PFSK-1 (cell line): ENCODE measurements around the gene SCNN1G.

Source experiments
- FOXP2 ChIP-seq: optimal IDR thresholded peaks from 2 replicates; pipeline ENCODE3; 2011; ENCODE audit warnings: borderline replicate concordance, control low read depth, inconsistent platforms; ENCODE audit not compliant: insufficient read depth; ENCODE audit errors: extremely low read length, extremely low read depth
- POLR2AphosphoS5 ChIP-seq: IDR thresholded peaks from 2 replicates; pipeline ENCODE4 v1.6.1; 2012; ENCODE audit warnings: low read depth, mild to moderate bottlenecking, control low read depth, low read length, moderate library complexity
- SIN3A ChIP-seq: IDR thresholded peaks from 2 replicates; pipeline ENCODE4 v1.6.1; 2012; ENCODE audit warnings: mild to moderate bottlenecking, low read length, moderate library complexity, borderline replicate concordance; ENCODE audit not compliant: insufficient read depth
- TAF1 ChIP-seq: IDR thresholded peaks from 2 replicates; pipeline ENCODE4 v1.6.1; 2012; ENCODE audit warnings: low read length, control low read depth, borderline replicate concordance; ENCODE audit not compliant: insufficient read depth
- TF ChIP-seq, protein P1 (sequence below), 2 experiments: IDR thresholded peaks; 2 replicates each; pipeline versions ENCODE4 v1.6.1 to v1.8.0; 2011 to 2012; ENCODE audit warnings: low read depth in 2 of 2, low read length in 2 of 2, control low read depth in 1 of 2, inconsistent platforms in 1 of 2, mild to moderate bottlenecking in 1 of 2, moderate library complexity in 1 of 2; ENCODE audit not compliant: insufficient read depth in 1 of 2

Gene SCNN1G

DNA sequence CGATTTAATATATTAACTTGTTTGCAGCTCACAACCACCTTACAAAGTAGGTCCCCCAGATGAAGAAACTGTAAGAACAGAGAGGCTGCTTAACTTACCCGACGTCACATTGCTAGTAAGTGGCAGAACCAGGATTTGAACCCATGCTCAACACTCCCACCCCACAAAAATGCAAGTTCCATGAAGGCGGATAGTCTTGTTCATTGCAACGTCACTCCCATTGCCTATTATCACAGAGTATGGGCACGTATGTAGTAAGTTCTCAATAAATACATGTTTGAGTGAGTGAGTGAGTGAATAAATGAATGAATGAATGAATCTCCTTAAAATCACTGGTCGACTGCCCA lies 34.4 kb upstream of the SCNN1G start:
- TF ChIP-seq SIN3A (no peak), POLR2AphosphoS5 (no peak), FOXP2 (no peak), TAF1 (no peak)
- TF ChIP-seq, protein P1, sequence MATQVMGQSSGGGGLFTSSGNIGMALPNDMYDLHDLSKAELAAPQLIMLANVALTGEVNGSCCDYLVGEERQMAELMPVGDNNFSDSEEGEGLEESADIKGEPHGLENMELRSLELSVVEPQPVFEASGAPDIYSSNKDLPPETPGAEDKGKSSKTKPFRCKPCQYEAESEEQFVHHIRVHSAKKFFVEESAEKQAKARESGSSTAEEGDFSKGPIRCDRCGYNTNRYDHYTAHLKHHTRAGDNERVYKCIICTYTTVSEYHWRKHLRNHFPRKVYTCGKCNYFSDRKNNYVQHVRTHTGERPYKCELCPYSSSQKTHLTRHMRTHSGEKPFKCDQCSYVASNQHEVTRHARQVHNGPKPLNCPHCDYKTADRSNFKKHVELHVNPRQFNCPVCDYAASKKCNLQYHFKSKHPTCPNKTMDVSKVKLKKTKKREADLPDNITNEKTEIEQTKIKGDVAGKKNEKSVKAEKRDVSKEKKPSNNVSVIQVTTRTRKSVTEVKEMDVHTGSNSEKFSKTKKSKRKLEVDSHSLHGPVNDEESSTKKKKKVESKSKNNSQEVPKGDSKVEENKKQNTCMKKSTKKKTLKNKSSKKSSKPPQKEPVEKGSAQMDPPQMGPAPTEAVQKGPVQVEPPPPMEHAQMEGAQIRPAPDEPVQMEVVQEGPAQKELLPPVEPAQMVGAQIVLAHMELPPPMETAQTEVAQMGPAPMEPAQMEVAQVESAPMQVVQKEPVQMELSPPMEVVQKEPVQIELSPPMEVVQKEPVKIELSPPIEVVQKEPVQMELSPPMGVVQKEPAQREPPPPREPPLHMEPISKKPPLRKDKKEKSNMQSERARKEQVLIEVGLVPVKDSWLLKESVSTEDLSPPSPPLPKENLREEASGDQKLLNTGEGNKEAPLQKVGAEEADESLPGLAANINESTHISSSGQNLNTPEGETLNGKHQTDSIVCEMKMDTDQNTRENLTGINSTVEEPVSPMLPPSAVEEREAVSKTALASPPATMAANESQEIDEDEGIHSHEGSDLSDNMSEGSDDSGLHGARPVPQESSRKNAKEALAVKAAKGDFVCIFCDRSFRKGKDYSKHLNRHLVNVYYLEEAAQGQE (IDR thresholded peaks at IDR 0.05; ENCODE audit: insufficient read depth in 1 of 2, low read depth in 2 of 2, low read length in 2 of 2): no peak

DNA sequence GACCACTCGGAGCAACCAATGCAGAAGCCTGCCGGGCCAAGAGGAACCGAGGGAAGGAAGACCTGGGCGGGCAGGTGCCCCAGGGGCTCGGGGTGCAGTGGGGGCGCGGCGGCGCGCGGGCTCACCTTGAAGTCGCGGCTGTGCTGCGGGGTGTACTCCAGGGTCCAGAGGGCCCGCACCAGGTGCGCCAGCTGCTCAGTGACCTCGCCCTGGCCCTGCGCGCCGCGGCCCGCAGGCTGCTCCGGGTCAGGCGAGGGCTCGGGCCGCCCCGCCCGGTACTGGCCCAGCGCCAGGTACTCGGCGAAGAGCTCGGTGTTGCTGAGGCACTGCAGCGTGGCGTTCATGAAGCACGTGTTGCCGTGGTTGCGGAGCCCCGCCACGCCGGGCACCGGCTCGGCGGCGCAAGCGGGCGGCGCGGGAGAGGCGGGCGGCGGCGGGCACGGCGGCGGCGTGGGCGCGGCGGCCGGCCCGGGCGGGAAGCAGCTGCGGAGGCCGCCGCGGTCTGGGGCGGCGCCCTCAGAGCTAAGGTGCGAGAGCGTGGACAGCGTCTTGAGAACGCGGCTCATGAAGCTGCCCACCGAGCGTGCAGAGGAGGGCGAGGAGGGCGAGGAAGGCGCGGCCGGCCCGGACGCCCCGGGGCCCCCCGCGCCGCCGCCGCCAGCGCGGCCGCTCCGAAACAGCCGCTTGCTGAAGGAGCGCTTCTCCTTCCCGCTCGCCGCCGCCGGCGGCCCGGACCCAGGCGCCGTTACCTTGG lies 33.9 kb upstream of the SCNN1G start:
- TF ChIP-seq FOXP2: peak; percentile 18
- peak; percentile 45; the same call in 1 of the 2 replicates for TF ChIP-seq SIN3A
- no peak for TF ChIP-seq TAF1
- TF ChIP-seq POLR2AphosphoS5: no peak
- TF ChIP-seq, protein P1 (IDR thresholded peaks at IDR 0.05; ENCODE audit: insufficient read depth in 1 of 2, low read depth in 2 of 2, low read length in 2 of 2): no peak

DNA sequence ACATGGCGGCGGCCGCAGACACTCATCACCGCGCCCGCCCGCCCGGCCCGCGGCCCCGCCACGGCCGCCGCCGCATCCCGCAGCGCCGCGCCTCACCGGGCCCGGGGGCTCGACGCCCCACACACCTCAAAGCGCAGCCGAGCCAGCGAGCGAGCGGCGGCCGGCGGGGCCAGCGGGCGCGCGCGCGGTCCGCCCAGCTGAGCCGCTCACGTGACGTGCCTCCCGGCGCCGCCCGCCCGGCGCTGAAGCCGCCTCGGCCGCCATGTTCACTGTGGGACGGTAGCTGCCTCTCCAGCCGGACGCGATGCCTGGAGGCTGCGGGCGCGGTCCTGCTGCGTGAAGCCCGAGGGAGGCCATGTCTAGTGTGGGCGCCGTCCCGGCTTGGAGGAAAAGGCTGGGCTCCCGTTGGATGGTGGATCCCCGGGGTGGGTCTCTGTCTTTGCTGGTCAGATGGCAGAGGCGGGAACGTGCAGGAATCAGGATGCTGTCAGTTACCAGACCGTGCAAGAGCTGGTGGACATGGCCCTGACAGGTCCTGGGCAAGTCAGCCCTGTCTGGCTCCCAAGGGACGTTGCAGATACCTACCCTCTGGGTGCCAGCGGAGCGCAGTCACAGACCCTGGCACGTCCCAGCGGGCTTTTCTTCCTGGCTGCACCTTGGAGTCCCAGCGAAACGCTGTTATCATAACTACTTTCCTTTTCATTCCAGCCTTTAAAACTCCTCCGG lies 33.1 kb upstream of the SCNN1G start, which contains the start of gene USP31:
Gene USP31, minus strand, starts transcription at position 186 of the 726 bp plus-strand sequence. Its CDS starts 182 bp downstream, at position 4.
- peak; percentile 58 for TF ChIP-seq POLR2AphosphoS5
- TF ChIP-seq TAF1: no peak
- peak; percentile 73 for TF ChIP-seq FOXP2
- TF ChIP-seq SIN3A: peak; percentile 41; the same call in 1 of the 2 replicates
- TF ChIP-seq, protein P1 (IDR thresholded peaks at IDR 0.05; ENCODE audit: insufficient read depth in 1 of 2, low read depth in 2 of 2, low read length in 2 of 2): 0 out of 4 replicates have a peak, but pooled peaks of 1 of the 2 experiments have one; percentile 30

DNA sequence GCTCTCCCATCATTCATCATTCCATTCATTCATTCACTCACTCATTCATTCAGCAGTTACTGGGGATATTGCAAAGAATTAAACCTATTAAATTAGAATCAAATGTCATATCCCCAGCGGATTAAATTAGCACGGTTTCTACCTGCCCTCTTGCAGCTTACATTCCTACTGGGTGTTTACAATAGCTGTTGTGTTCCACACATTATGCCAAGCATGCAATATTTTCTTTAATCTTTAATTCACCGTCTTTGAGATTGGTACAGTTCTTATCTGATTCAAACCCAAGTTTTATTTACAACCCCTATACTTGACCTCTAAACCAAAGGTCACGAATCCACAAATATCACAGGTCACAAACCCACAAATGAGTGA lies 32.6 kb upstream of the SCNN1G start:
- TF ChIP-seq, protein P1 (IDR thresholded peaks at IDR 0.05; ENCODE audit: insufficient read depth in 1 of 2, low read depth in 2 of 2, low read length in 2 of 2): no peak
- TF ChIP-seq SIN3A (no peak), TAF1 (no peak), POLR2AphosphoS5 (no peak), FOXP2 (no peak)
